Muscle of arm (tissue), 12 donors: Measurements from ENCODE around the gene CALML4. TPM values are rescaled to one million over a fixed set of nuclear protein-coding genes. Genes with fewer than 3 reads are reported as not detected.
"Not testable (repeated sequence)": the region's sequence is repeated elsewhere in the genome, so short reads cannot be mapped to it uniquely, and the experiment has no call there.

Experiments
- DNase-seq: peaks from one replicate; pipeline ENCODE4 v3.0.0-alpha.2; 2013
- polyA plus RNA-seq, 12 donors: library from polyadenylated mRNA; unstranded; fragments of 120-200 nt; gene quantifications; one replicate each; pipeline ENCODE4 v1.2.1, GENCODE V29; 2013; ENCODE audit not compliant: insufficient read length in 12 of 12

The CALML4 gene
- polyA plus RNA-seq, 12 donors = 5.2 to 17.7 (median 8.5) TPM; not detected in 2

DNA sequence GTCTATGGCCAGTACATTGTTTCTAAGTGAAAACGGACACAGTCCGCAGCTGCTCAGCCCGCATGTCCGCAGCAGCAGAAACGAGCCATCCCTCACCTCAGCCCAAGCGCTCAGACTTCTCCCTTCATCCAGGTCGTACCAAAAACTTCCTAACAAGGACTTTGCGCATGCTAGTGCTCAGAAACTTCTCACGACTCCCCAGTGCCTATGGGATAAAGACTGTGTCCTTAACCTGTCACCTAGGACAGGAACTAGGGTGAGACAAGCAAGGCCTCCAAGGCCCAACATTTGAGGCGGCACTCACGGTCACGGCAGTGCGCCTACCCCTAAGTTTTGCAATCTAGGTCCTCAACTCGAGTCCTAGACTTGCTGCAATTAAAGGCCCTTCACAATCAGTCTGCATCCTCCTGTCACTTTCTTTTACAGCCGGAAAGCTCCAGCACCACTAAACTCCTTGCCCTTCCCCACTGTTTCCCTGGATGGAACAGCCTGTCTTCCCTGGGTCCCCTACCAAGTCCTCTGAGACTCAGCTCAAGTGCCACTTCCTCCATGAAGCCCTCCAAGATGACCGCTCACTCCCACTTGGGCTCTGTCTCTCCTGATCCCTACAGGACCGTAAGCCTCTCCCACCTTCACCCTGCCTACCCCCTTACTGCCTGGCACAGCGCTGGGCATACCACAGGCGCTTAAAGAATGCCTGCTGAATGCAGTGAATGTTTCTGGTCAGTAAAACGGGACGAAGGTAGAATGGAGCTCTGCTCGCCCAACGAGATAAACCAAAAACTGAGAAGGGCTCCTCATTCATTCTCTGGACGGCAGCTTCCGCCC, 23.2 kb upstream of the CALML4 start:
- DNase-seq = no peak

DNA sequence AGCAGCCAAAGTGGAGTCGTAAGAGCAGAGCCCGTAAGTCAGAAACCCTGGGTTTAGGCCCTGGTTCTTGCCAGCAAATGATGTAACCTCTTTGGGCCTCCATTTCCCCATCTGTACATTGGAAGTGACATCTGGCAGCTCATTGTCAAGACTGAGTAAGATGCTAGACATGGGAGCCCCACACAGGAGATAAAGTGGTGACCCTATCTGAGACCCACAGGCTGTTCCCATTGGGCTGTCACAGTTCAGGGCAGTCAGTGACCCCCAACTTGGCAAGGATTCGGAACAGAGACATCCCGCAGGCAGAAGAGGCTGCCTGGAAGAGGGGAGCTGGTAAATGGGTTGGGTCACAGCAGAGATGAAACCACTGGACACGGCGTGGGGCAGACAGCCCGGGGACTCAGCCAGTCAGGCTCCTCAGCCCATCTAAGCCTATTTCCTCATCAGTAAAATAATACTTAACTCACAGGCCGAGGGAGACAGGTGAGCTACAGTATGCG, 22.6 kb upstream of the CALML4 start:
- no peak for DNase-seq

DNA sequence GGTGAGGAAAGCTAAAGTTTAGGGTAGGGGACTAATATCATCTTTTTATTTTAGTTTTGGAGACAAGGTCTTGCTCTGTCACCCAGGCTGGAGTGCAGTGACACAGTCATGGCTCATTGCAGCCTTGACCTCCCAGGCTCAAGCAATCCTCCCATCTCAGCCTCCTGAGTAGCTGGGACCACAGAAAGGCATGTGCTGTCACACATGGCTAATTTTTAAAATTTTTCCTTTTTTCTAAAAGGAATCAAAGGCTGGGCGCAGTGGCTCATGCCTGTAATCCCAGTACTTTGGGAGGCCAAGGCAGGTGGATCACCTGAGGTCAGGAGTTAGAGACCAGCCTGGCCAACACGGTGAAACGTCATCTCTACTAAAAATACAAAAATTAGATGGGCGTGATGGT, 20.3 kb upstream of the CALML4 start:
- DNase-seq = not testable (repeated sequence)

DNA sequence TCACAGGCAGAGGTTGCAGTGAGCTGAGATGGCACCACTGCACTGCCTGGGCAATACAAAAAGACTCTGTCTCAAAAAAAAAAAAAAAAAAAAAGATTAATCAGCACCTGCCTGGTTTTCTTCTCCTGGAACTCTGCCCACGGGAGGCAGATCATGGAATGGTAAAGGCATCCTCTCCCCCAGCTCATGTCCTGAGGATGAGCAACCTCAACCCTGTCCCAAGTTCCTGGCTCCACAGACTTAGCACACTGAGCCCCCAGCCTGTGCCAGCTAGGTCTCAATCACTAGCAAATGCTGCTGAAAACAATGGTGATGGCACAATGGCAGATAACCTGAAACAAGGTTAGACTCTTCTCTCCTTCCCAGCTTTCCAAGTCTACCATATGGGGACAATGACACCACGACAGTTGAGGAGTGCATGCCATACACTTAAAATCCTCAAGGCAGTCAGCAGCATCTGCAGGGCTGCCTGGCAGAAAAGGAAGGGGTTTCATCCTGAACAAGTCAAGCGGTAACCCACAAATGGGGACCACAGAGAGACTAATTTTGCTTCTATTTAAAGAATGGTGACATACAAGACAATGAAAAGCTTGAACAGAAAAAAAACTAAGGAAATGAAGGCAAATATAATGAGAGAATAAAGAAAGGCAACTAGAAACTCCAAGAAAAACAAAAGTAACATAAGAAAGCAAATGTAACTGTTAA, 19.6 kb upstream of the CALML4 start:
- DNase-seq = no peak

DNA sequence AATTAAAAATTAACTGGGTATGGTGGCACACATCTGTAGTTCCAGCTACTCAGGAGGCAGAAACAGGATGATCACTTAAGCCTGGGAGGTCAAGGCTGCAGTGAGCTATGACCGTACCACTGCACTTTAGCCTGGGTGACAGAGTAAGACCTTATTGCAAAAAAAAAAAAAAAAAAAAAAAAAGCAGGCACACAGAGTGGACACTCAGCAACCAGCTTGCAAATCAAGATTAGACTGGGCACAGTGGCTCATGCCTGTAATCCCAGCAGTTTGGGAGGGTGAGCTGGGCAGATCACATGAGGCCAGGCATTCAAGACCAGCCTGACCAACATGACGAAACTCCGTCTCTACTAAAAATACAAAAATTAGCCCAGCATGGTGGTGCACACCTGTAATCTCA, 19.0 kb upstream of the CALML4 start:
- no peak for DNase-seq

DNA sequence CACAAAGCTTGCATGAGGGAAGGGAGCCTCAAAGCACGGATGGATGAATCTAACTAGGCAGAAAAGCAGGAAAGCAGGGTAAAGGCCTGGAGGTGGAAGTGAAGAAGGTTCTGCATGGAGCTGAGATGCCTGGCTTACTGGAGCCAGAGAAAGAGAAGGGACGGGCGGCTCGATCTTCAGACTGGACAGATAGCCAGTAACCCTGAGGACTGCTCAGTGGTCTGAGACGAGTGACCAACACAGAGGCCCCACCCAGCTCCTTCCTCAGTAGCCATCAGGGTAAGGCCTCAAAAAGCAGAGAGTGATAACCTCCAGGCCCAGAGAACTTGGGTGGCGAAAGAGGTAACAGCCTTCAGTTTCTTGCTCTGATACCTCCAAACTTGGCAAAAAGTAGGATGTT, 18.0 kb upstream of the CALML4 start:
- DNase-seq = no peak

DNA sequence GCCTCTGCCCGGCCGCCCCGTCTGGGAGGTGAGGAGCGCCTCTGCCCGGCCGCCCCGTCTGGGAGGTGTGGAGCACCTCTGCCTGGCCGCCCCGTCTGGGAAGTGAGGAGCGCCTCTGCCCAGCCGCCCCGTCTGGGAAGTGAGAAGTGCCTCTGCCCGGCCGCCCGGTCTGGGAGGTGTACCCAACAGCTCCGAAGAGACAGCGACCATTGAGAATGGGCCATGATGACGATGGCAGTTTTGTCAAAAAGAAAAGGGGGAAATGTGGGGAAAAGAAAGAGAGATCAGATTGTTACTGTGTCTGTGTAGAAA, 17.3 kb upstream of the CALML4 start:
- DNase-seq = not testable (repeated sequence)

DNA sequence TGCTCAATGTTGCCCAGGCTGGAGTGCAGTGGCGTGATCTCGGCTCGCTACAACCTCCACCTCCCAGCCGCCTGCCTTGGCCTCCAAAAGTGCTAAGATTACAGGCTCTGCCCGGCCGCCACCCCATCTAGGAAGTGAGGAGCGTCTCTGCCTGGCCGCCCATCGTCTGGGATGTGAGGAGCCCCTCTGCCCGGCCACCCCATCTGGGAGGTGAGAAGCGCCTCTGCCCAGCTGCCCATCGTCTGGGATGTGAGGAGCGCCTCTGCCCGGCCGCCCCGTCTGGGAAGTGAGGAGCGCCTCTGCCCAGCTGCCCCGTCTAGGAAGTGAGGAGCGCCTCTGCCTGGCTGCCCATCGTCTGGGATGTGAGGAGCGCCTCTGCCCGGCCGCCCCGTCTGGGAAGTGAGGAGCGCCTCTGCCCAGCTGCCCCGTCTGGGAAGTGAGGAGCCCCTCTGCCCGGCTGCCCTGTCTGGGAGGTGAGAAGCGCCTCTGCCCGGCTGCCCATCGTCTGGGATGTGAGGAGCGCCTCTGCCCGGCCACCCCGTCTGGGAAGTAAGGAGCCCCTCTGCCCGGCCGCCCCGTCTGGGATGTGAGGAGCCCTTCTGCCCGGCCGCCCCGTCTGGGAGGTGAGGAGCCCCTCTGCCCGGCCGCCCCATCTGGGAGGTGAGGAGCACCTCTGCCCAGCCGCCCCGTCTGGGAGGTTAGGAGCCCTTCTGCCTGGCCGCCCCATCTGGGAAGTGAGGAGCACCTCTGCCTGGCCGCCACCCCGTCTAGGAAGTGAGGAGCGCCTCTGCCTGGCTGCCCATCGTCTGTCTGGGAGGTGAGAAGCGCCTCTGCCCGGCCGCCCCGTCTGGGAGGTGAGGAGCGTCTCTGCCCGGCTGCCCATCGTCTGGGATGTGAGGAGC, 16.6 kb upstream of the CALML4 start:
- DNase-seq = not testable (repeated sequence)

DNA sequence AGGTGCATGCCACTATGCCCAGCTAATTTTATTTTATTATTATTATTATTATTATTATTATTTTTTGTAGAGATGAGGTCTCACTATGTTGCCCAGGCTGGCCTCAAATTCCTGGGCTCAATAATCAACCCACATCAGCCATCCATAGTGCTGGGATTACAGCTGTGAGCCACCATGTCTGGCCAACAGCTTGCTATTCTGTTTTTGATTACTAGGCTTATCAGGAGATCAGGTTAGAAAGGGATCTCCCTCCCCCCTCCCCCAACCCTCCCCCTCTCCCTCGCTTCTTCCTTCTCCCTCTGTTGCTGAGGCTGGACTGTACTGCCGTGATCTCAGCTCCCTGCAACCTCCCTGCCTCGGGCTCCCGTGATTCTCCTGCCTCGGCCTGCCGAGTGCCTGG, 15.8 kb upstream of the CALML4 start:
- DNase-seq = no peak

DNA sequence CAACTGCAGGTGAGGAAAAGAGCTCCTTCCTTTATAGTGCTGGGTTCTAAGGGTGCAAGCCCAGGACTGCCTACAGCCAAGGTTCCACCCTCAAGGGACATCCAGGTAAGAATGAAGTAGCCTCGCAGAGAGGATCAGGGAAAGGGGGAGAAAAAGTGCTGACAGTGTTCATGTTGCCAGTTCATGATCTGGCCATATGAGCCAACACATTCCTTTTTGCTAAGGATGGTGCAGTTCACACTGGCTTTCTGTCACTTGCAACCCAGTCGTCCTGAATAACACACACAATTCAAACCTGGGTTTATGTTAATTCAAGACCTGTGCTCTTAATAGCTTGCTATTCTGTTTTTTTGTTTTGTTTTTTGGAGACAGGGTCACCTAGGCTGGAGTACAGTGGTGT, 15.4 kb upstream of the CALML4 start:
- no peak for DNase-seq

DNA sequence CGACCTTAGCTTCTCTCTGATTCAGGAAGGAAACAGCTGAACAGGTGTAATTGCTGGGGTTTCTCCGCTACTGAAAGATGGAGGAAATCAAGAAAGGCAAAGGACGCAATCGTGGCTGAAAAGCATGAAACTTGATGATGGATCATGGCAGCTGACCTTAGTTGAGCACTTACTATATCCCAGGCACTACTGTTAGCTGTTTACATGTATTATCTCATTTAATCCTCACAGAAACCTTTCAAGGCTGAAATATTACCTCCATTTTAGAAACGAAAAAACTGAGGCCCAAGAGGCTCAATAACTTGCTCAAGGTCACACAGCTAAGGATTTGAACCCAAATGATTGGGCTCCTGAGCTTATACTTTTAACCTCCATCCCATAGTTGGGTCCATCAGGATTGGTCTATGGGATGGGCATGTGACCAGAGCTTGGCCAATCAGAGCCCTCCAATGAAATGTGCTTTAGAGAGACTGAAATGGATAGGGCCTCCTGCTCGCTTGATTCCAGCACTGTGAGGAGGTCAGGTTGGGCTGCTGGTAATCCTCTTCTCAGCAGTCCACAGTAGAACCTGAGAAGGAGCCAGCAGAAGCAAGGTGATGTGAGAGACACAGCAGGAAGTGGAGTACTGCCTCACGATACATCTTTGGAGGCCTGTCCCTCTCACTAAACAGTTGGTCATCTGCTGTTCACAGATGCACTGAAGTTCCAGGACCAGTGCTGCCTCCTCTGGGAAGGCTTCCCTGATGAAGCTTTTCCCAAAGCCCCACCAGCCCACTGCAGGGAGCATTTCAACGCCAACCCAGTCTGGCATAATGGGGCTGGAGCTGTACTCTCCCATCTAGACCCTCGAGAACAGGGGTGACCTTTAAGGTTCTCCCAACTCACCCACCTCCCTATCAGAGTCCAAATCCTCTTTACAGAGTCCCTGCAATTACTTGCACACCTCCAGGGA, 14.0 kb upstream of the CALML4 start:
- DNase-seq = no peak

DNA sequence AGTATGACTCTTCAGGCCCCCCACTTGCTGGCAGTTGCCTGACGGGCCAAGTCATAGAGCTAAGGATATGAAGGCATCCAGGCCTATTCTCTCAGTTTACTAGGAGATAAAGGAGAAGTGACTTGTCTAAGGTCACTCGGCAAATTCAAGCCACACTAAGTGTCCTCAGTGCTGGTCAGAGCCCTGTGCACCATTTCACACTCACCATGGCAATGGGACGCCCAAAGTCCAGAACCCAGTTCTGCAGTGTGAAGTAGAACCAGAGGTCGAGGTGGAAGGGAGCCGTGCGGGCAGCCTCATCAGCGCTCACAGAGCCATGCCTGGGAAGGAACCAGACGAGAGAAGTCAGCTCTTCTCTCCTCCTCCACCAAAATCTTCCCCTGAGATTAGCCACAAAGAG, 13.2 kb upstream of the CALML4 start:
- DNase-seq = no peak

DNA sequence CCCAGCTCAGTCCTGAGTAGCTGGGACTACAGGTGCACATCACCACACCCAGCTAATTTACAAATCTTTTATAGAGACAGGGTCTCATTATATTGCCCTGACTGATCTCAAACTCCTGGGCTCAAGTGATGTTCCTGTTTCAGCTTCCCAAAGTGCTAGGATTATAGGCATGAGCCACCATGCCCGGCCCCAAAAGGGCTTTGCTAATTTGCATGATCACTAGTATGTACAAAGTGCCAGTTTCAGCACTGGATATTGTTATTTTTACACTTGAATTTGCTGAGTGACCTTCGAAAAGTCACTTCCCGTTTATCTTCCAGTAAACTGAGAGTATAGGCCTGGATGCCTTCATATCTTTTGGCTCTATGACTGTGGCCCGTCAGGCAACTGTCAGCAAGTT, 12.2 kb upstream of the CALML4 start:
- DNase-seq = no peak

DNA sequence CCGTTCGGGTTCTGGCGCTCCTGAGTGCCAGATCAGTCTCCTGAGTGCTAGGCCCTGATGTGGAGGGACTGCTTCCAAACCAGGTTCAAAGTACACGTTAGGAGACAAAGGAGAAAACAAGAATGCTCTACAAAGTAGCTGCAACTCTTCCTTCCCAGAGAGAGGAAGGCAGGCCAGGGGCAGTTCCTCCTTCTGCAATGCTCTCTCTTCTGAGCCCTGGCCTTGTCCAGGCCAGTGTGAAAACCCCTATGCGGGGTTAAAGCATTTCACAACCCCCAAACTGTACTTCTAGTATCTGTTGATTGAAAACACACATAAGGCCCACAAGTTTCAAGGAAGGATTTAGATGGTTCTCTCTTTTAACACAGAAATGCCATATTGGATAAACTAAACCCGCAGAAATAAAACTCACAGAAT, 9.7 kb upstream of the CALML4 start:
- DNase-seq = no peak

DNA sequence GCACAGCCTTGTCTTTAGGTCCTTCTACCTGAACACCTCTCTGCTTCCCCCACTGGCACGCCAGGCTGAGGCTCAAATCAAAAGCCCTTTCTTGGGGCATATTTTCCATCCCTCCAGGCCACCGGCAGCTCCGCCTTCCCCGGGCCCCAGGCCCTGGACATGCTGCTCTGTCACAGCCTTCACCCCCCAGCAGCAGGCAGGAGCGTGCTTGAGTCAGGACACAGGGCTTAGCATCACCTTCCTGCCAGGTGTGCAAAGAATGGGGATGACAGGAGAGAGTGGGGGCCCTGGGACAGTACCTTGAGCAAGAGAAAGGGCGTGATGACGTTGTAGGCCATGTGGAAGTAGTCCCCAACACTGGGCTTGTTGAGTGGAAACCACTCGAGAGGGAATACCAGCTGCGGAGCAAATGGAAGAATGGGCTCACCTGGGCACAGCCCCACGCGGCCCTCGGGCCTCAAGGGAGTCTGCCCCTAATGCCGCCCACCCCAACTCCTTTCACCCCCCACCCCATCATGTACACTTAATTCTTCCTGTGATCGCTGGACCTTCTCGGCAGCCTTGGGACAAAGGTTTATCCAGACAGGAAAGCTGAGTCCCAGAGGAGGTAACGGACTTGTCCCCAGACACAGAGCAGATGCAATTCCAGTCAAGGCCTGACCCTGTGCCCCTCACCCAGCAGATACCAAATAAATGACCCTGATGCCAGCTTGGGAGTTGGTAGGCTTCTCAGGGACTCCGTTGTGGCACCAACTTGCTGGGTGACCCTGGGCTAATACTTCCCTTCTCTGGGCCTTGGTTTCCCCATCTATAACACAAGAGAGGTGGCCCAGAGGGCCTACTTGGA, 9.1 kb upstream of the CALML4 start:
- no peak for DNase-seq

DNA sequence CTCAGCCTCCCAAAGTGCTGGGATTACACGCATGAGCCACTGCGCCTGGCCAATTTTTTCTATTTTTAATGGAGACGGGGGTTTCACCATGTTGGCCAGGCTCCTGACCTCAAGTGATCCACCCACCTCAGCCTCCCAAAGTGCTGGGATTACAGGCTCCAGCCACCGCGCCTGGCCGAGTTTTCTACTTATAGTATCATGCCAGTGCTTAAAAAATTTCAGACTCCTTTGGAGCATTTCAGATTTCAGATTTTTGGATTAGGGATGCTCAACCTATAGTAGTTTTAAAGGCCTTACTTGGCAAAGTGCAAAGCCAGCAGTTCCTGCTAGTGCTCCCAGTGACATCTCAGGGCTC, 8.3 kb upstream of the CALML4 start:
- not testable (repeated sequence) for DNase-seq

DNA sequence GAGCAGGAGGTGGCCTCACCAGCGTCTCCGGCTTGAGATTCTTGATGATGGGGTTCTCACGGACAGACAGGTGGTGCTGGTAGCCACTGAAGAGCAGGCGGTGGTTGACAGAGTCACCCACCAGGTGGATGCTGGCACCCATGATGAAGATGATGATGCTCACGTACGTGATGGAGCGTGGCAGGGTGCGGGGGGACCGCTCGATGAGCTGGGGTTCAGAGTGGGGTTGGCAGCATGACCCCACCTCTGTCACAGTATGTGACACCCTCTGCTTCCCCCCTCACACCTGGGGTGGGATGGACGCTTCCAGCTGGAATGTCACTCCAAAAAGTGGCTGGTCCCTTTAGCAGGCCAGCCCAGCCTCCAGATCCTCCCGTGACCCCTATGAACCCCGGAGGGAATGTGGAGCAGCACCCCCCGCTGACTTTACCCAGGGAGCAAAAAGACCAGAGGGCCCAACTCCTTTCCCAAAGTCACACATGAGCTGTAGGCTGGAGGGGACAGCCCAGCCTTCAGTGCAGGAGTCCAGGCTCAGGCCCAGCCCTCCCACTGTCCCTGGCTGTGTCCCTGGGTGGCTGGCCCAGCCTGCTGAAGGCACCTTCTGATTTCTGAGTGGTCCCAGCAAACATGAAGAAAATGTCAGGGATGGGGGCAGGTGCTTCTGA, 6.7 kb upstream of the CALML4 start:
- no peak for DNase-seq

DNA sequence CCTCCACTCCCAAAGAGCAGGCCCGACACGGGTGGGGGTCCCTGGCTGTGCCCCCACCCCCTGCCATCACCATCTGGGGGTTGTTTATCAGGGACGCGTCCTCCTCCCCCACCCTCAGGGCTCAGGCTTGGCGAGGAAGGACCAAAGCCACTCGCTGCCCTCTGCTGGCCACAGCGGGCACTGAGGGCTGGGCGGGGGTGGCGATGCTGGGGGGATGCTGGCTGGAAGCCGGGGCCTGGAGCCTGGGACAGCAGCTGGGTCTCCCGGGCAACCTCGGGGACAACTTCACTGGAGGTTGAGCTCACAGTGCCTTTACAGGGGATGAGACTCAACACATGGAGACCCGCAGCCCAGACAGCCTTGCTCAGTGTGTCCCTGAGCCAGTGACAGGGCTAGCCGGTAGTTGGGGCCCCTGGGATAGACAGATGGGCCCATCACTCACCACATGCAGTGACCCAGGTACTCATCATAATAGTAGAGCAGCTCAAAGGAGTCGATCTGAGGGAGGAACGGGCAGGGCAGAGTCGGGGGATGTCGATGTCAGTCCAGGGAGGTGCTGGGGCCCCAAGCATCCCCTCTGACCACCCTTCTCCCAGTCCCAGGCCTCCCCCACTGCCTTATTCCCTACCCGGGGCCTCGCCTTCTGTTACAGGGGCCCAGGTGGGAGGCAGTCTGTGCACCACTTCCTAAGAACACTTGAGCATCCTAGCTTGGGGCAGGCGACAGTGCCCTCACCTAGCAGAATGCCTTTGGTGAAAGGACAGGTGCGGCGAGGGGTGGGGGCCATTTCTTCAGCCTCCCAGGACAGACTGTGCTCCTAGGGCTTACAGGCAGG, 5.9 kb upstream of the CALML4 start:
- peak; percentile 66 for DNase-seq

DNA sequence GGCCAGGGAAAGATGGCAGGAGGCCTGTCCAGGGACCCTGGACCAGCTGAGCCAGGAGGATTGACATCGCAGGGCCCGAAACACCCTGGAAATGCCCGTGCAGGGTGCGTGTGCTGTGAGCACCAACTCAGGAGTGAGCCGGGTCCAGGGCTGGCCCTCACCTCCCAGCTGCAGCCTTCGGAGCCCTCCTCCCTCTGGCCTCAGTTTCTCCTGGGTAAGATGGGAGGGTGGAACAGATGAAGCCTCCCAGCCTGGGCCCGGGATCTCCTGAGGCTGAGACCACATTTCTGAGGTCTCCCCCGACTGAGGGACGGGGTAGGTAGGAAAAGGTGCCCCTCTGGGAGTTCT, 5.3 kb upstream of the CALML4 start:
- DNase-seq = no peak
